IPS-15b (cell line): ENCODE data around the gene GINS2.

Experiments
- H3K27me3 ChIP-seq: one replicate; pipeline ENCODE4 v1.6.1; 2013; ENCODE audit warnings: low read length; ENCODE audit not compliant: control insufficient read depth, insufficient read depth
- H3K36me3 ChIP-seq: one replicate; pipeline ENCODE4 v1.6.1; 2013; ENCODE audit warnings: low read length; ENCODE audit not compliant: control insufficient read depth, insufficient read depth
- H3K4me1 ChIP-seq: one replicate; pipeline ENCODE4 v1.6.1; 2013; ENCODE audit warnings: mild to moderate bottlenecking, low read length; ENCODE audit not compliant: control insufficient read depth, insufficient read depth
- H3K4me3 ChIP-seq: one replicate; pipeline ENCODE4 v1.5.1; 2013; ENCODE audit warnings: low read depth, low read length
- H3K9ac ChIP-seq: one replicate; pipeline ENCODE4 v1.6.1; 2013; ENCODE audit warnings: low read depth, mild to moderate bottlenecking, low read length
- H3K9me3 ChIP-seq: one replicate; pipeline ENCODE4 v1.6.1; 2013; ENCODE audit warnings: mild to moderate bottlenecking, low read length; ENCODE audit not compliant: control insufficient read depth, insufficient read depth

GINS2 gene

DNA sequence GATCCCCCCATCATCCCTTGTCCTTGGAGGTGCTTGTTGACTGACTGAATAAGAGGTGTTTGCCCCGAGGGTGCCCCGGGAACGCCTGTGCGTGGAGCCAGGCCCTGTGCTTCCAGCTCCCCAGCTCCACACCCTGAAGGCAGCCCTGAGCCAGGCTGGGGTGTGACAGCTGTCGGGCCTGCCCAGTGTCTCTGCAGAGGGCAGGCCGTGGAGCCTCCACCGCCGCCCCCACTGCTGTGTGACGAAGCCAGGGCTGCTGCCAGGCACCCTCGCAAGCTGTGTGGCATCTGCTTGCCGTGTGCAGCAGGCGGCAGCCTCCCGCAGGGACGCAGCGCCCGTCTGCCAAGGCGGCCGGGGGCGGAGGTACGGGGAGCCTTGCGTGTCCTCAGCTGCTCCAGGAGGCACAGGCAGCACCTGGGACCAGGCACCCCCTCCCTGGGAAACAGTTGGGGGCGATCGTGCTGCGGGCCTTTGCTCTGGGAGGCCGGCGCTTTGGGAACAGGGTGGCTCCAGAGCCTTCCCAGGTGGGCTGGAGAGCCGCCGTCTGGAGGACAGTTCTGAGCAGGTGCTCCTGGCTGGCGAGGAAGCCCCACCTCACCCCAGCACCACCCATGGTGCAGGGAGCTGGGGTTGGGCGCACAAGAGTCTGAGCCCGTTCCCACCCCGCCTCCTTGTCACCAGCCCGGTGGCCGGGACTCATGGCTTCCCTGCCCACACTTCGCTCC lies 49.1 kb downstream of the GINS2 start:
- no peaks in the 10 kb centered on the region for H3K4me1 ChIP-seq
- H3K4me3 ChIP-seq, result no peak overlapping the region
- H3K9me3 ChIP-seq, result no peaks in the 10 kb centered on the region
- no peaks in the 10 kb centered on the region for H3K27me3 ChIP-seq
- peaks cover 77% of the 10 kb centered on the region for H3K36me3 ChIP-seq
- no peak overlapping the region for H3K9ac ChIP-seq

DNA sequence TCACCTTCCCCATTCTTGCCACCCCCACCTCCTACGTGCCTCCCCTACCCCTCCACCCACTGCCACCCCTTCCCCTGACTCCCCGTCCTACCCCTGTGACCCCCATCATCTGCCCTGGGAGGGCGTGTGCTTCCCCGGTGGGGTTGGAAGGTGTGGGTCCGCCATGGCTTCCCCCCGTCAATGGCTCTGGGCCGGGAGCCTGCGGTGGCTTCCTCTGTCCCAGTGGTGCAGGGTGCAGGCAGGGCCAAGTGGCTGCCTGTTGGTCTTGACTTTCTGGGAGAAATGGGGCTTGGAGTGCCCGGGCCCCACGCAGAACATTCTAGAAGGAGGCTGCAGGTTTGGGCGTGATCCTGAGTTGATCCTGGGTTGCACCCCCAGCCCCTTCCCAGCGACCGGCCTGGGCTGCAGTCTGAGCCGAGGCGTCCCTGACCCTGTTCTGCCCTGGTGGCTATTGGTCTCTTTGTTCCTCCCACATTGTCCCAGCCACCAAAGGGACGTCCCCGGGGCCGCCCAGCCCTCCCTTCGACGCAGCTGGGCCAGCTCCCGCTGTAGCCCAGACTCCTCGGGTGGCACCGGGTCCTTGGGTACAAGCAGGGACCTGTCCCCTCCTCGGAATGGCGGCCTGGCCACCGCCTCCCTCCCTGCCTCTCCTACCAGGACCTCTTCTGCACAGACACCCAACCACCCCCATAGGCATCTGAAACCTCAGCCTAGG lies 49.9 kb downstream of the GINS2 start:
- Histone ChIP-seq H3K4me1 (no peaks in the 10 kb centered on the region), H3K9ac (no peak overlapping the region), H3K4me3 (no peak overlapping the region), H3K36me3 (peaks cover 85% of the 10 kb centered on the region), H3K27me3 (no peaks in the 10 kb centered on the region), H3K9me3 (no peaks in the 10 kb centered on the region)

GRCh38 chr16:85637808-85638647 lies 50.7 kb downstream of the GINS2 start:
- Histone ChIP-seq H3K27me3 (no peaks in the 10 kb centered on the region), H3K4me3 (no peak overlapping the region), H3K4me1 (no peaks in the 10 kb centered on the region), H3K9me3 (no peaks in the 10 kb centered on the region), H3K9ac (peak overlapping the region; percentile 47), H3K36me3 (peaks cover 84% of the 10 kb centered on the region)

DNA sequence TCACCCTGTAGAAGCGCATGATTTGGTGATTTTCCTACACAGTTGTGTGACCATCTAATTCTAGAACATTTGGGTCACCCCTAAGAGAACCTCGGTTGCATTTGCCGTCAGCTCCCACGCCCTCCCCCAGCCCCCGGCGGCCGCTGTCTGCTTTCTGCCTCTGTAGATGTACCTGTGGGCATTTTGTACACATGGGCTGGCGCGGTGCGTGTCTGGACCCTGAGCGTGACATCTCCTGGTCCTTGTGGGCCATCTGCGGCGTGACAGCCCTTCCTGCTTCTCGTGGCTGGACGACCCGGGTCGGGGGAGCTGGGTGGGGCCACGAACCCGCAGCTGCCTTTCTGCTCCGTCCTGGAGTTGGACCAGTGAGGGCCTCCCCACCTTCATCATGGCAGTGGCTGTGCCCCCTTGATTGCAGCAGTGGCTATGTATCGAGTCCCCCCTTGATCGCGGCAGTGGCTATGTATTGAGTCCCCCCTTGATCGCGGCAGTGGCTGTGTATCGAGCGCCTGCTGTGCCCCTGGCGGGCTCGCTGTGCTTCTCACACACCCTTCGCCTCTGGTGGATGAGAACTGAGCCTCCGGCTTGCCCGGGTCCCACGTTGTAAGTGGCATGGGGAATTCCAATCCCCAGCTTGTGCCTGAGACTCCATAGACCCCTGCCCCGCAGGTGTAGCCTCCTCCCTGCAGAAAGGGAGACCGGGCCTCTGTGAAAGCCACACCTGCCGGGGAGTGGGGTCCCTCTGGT lies 51.5 kb downstream of the GINS2 start:
- H3K9ac ChIP-seq, result peak overlapping the region; percentile 47
- peaks cover 76% of the 10 kb centered on the region for H3K36me3 ChIP-seq

DNA sequence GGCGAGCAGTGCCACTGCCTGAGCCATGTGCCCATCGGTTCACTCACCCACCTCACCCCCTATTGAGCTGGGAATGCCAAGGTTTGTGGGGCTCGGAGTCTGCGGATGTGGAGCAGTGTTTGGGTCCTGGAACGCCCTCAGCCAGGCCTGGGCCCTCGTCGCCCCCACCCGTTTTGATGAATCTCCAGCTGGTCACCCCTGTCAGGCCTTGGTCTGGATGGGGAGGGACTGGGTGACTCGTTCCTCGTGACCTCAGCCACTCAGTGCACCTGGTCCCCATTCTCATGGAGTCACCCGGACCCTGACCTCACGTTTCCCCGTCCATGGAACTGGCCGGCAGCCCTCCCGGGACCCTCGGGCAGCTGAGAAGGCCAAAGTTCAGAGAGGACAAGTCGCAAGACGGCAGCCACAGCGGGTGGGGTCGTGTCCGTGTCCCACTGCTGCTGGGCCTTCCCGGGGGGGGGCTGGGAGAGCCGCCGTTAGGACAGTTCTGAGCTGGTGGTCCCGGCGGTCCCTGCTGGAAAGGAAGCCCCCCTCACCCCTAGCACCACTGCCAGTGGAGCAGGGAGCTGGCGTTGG lies 52.4 kb downstream of the GINS2 start:
- Histone ChIP-seq H3K4me3 (no peak overlapping the region), H3K36me3 (peaks cover 68% of the 10 kb centered on the region), H3K9me3 (no peaks in the 10 kb centered on the region), H3K27me3 (no peaks in the 10 kb centered on the region), H3K4me1 (no peaks in the 10 kb centered on the region), H3K9ac (no peak overlapping the region)

More for the DNA sequence above, 51.5 kb downstream of the GINS2 start:
- H3K4me3 ChIP-seq, result no peak overlapping the region
- H3K27me3 ChIP-seq, result no peaks in the 10 kb centered on the region
- no peaks in the 10 kb centered on the region for H3K9me3 ChIP-seq
- no peaks in the 10 kb centered on the region for H3K4me1 ChIP-seq

- H3K27me3 ChIP-seq, result no peaks in the 10 kb centered on the region
- no peak overlapping the region for H3K9ac ChIP-seq
- H3K4me1 ChIP-seq, result no peaks in the 10 kb centered on the region
- peaks cover 68% of the 10 kb centered on the region for H3K36me3 ChIP-seq
- H3K4me3 ChIP-seq, result no peak overlapping the region
- H3K9me3 ChIP-seq, result no peaks in the 10 kb centered on the region
Measured at GRCh38 chr16:85635545-85636140, 53.1 kb downstream of the GINS2 start.

GRCh38 chr16:85634747-85635544 lies 53.8 kb downstream of the GINS2 start:
- Histone ChIP-seq H3K9ac (no peak overlapping the region), H3K36me3 (peaks cover 63% of the 10 kb centered on the region), H3K4me1 (no peaks in the 10 kb centered on the region), H3K9me3 (no peaks in the 10 kb centered on the region), H3K4me3 (no peak overlapping the region), H3K27me3 (no peaks in the 10 kb centered on the region)

GRCh38 chr16:85633888-85634287 lies 54.9 kb downstream of the GINS2 start:
- no peak overlapping the region for H3K9ac ChIP-seq
- peaks cover 56% of the 10 kb centered on the region for H3K36me3 ChIP-seq
- H3K4me3 ChIP-seq, result no peak overlapping the region
- H3K27me3 ChIP-seq, result no peaks in the 10 kb centered on the region
- H3K9me3 ChIP-seq, result no peaks in the 10 kb centered on the region
- H3K4me1 ChIP-seq, result no peaks in the 10 kb centered on the region

GRCh38 chr16:85633438-85633743 lies 55.4 kb downstream of the GINS2 start:
- Histone ChIP-seq H3K36me3 (peaks cover 60% of the 10 kb centered on the region), H3K9me3 (no peaks in the 10 kb centered on the region), H3K4me3 (no peak overlapping the region), H3K4me1 (no peaks in the 10 kb centered on the region), H3K27me3 (no peaks in the 10 kb centered on the region), H3K9ac (no peak overlapping the region)

- Histone ChIP-seq H3K27me3 (no peaks in the 10 kb centered on the region), H3K9ac (no peak overlapping the region), H3K36me3 (peaks cover 61% of the 10 kb centered on the region), H3K4me1 (no peaks in the 10 kb centered on the region), H3K4me3 (no peak overlapping the region), H3K9me3 (no peaks in the 10 kb centered on the region)
Measured at GRCh38 chr16:85632709-85633437, 55.9 kb downstream of the GINS2 start.
